ENCODE data around the gene C16orf86. TPM values are rescaled to one million over a fixed set of nuclear protein-coding genes. Genes with fewer than 3 reads are reported as not detected.

Gene C16orf86
- polyA plus RNA-seq, 2 of the 4 experiments (the other 2 are of a cell fraction), result 0.06 TPM; not detected in 1

GRCh38 chr16:67709050-67709449 is 42.4 kb downstream of the C16orf86 start:
- Histone ChIP-seq H3K4me2 (no peak overlapping the region), H3K9me3 (no peaks in the 10 kb centered on the region), H3K27ac (no peak overlapping the region), H3K4me1 (no peaks in the 10 kb centered on the region), H3K4me3 (no peak overlapping the region)
- TF ChIP-seq RNF2 (IDR thresholded peaks at IDR 0.05; ENCODE audit: borderline replicate concordance, low read depth) (no peak), FOXS1 (CRISPR knock-in tag; IDR thresholded peaks at IDR 0.05) (no peak), SMC3 (IDR thresholded peaks at IDR 0.05) (no peak)
- ChIA-PET CTCF (interaction anchor here (1.8 kb wide), 2 partner anchors 46 to 107 kb away, joined by 3 to 5 read pairs; no protein-coding TSS in a partner anchor), POLR2A (no interaction called here)
- FAIRE-seq, result no peak
- DNase-seq (ENCODE audit: low read depth in 1 of 2, low spot score in 1 of 2), result no peak
- no peak for ATAC-seq
- 94% methylated on average over 1 of the region's 1 CpG for WGBS (ENCODE audit: missing lambda C conversion rate)

- CTCF ChIA-PET, result interaction anchor here (1.1 to 1.8 kb wide), 2 partner anchors 45 to 48 kb away, joined by 3 read pairs; no protein-coding TSS in a partner anchor
- ATAC-seq (no peak), FAIRE-seq (no peak), DNase-seq (ENCODE audit: low read depth in 1 of 2, low spot score in 1 of 2) (no peak)
- Histone ChIP-seq H3K4me1 (no peaks in the 10 kb centered on the region), H3K27ac (no peak overlapping the region), H3K4me2 (no peak overlapping the region), H3K4me3 (no peak overlapping the region), H3K9me3 (no peaks in the 10 kb centered on the region)
- WGBS (ENCODE audit: missing lambda C conversion rate), result 93% methylated on average over 6 of the region's 6 CpGs
- TF ChIP-seq, protein P1, sequence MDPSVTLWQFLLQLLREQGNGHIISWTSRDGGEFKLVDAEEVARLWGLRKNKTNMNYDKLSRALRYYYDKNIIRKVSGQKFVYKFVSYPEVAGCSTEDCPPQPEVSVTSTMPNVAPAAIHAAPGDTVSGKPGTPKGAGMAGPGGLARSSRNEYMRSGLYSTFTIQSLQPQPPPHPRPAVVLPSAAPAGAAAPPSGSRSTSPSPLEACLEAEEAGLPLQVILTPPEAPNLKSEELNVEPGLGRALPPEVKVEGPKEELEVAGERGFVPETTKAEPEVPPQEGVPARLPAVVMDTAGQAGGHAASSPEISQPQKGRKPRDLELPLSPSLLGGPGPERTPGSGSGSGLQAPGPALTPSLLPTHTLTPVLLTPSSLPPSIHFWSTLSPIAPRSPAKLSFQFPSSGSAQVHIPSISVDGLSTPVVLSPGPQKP (IDR thresholded peaks at IDR 0.05; ENCODE audit: low read depth, low read length), result no peak
- no peak for TF ChIP-seq POLR2A (IDR thresholded peaks at IDR 0.05; ENCODE audit: low read length)
- TF ChIP-seq, protein P2, sequence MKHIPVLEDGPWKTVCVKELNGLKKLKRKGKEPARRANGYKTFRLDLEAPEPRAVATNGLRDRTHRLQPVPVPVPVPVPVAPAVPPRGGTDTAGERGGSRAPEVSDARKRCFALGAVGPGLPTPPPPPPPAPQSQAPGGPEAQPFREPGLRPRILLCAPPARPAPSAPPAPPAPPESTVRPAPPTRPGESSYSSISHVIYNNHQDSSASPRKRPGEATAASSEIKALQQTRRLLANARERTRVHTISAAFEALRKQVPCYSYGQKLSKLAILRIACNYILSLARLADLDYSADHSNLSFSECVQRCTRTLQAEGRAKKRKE (CRISPR knock-in tag; IDR thresholded peaks at IDR 0.05; ENCODE audit: low read depth), result no peak
- TF ChIP-seq BHLHE40 (IDR thresholded peaks at IDR 0.05; ENCODE audit: low read depth, low read length), result no peak
- no peak for TF ChIP-seq RCOR1 (IDR thresholded peaks at IDR 0.05; ENCODE audit: low read depth, low read length)
- POLR2A ChIA-PET, result no interaction called here
Observed at GRCh38 chr16:67710607-67711006, 44.0 kb downstream of the C16orf86 start.

DNA sequence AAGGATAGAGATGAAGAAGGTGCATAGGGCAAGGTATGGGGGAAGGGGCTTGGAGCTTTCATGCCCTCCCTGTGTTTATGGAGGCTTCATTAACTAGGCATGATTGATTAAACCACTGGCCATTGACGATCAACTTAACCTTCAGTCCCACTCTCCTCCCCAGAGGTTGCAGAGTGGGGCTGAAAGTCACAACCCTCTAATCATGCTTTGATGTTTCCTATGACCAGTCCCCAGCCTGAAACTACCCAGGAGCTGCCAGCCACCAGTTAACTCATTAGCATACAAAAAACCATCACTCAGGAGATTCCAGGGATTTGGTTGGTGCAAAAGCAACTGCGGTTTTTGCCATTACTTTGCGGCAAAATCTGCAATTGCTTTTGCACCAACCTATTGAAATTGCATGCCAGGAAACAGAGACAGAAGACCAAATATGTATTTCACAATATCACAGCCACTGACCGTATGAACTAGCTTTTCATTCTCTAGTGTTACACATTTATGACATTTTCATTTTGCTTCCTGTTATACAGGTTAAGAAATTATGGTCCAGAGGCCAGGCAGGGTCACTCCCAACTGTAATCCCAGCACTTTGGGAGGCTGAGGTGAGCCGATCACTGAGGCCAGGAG is 47.1 kb downstream of the C16orf86 start:
- ChIA-PET CTCF (interaction anchor here (1.0 to 1.1 kb wide), 2 partner anchors 41 to 103 kb away, joined by 3 read pairs; no protein-coding TSS in a partner anchor), POLR2A (no interaction called here)
- no peak for ATAC-seq
- Histone ChIP-seq H3K4me3 (no peak overlapping the region), H3K4me2 (no peak overlapping the region), H3K27ac (no peak overlapping the region), H3K4me1 (peaks cover 8% of the 10 kb centered on the region), H3K9me3 (no peaks in the 10 kb centered on the region)
- FAIRE-seq, result no peak
- no peak for TF ChIP-seq KDM1A (IDR thresholded peaks at IDR 0.05; ENCODE audit: low read depth)
- no peak for TF ChIP-seq HMGXB4 (CRISPR knock-in tag; IDR thresholded peaks at IDR 0.05; ENCODE audit: borderline replicate concordance)
- 86% methylated on average over 5 of the region's 5 CpGs for WGBS (ENCODE audit: missing lambda C conversion rate)
- no peak for DNase-seq (ENCODE audit: low read depth in 1 of 2, low spot score in 1 of 2)

- ATAC-seq, result no peak
- Histone ChIP-seq H3K4me1 (peaks cover 8% of the 10 kb centered on the region), H3K27ac (no peak overlapping the region), H3K9me3 (no peaks in the 10 kb centered on the region), H3K4me2 (no peak overlapping the region), H3K4me3 (no peak overlapping the region)
- FAIRE-seq, result no peak
- ChIA-PET CTCF (interaction anchor here (0.6 to 1.1 kb wide), 2 partner anchors 37 to 102 kb away, joined by 3 to 4 read pairs; no protein-coding TSS in a partner anchor), POLR2A (no interaction called here)
- 76% methylated on average over 1 of the region's 1 CpG for WGBS (ENCODE audit: missing lambda C conversion rate)
- no peak for TF ChIP-seq TFCP2L1 (CRISPR knock-in tag; IDR thresholded peaks at IDR 0.05)
- TF ChIP-seq HOXB5 (CRISPR knock-in tag; IDR thresholded peaks at IDR 0.05), result no peak
- TF ChIP-seq, protein P3, sequence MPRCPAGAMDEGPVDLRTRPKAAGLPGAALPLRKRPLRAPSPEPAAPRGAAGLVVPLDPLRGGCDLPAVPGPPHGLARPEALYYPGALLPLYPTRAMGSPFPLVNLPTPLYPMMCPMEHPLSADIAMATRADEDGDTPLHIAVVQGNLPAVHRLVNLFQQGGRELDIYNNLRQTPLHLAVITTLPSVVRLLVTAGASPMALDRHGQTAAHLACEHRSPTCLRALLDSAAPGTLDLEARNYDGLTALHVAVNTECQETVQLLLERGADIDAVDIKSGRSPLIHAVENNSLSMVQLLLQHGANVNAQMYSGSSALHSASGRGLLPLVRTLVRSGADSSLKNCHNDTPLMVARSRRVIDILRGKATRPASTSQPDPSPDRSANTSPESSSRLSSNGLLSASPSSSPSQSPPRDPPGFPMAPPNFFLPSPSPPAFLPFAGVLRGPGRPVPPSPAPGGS (IDR thresholded peaks at IDR 0.05), result no peak
- TF ChIP-seq EP300 (IDR thresholded peaks at IDR 0.05), result no peak
- TF ChIP-seq, protein P2 (CRISPR knock-in tag; IDR thresholded peaks at IDR 0.05; ENCODE audit: low read depth), result no peak
- DNase-seq (ENCODE audit: low read depth in 1 of 2, low spot score in 1 of 2), result no peak
Observed at GRCh38 chr16:67714522-67714921, 47.9 kb downstream of the C16orf86 start.

Measured in A549 (cell line).